Measurements from ENCODE around the gene NCK2.

The NCK2 gene

GRCh38 chr2:105796791-105797190 lies 52.1 kb downstream of the NCK2 start:
- H3K9ac ChIP-seq (ENCODE audit: low read depth, low read length, poor library complexity, severe bottlenecking), result peak overlapping the region; percentile 59
- TF ChIP-seq CTCF (conservative IDR thresholded peaks at IDR 0.05; ENCODE audit: low read length), result no peak
- no peak for TF ChIP-seq EZH2phosphoT487 (IDR thresholded peaks at IDR 0.05; ENCODE audit: borderline replicate concordance)
- H3K9me3 ChIP-seq (ENCODE audit: insufficient read depth, low read depth, low read length), result no peaks in the 10 kb centered on the region
- H2AFZ ChIP-seq (ENCODE audit: low read length), result no peak overlapping the region
- H3K79me2 ChIP-seq (ENCODE audit: insufficient read depth, low read length), result peaks cover 88% of the 10 kb centered on the region
- H3K4me3 ChIP-seq (ENCODE audit: low read length, poor library complexity, severe bottlenecking), result peak overlapping the region; percentile 21
- no peaks in the 10 kb centered on the region for H4K20me1 ChIP-seq (ENCODE audit: insufficient read depth, low read length, poor library complexity, severe bottlenecking)
- H3K4me1 ChIP-seq (ENCODE audit: insufficient read depth, low read length, poor library complexity, severe bottlenecking), result peaks cover 83% of the 10 kb centered on the region
- no peaks in the 10 kb centered on the region for H3K36me3 ChIP-seq (ENCODE audit: insufficient read depth, low read length)
- peak overlapping the region; percentile 74 for H3K4me2 ChIP-seq (ENCODE audit: low read depth, low read length, poor library complexity, severe bottlenecking)
- no peaks in the 10 kb centered on the region for H3K9me2 ChIP-seq (replicated peaks; ENCODE audit: low read depth, low read length)
- H3K27me3 ChIP-seq (ENCODE audit: insufficient read depth, low read length, poor library complexity, severe bottlenecking), result no peaks in the 10 kb centered on the region
- H3F3A ChIP-seq (ENCODE audit: low read depth), result peaks cover 12% of the 10 kb centered on the region; the same call in 1 of the 2 replicates

- Histone ChIP-seq H3K9ac (ENCODE audit: low read depth, low read length, poor library complexity, severe bottlenecking) (peak overlapping the region; percentile 59), H3K4me3 (ENCODE audit: low read length, poor library complexity, severe bottlenecking) (peak overlapping the region; percentile 21), H3K36me3 (ENCODE audit: insufficient read depth, low read length) (no peaks in the 10 kb centered on the region), H3K27me3 (ENCODE audit: insufficient read depth, low read length, poor library complexity, severe bottlenecking) (no peaks in the 10 kb centered on the region), H3K4me1 (ENCODE audit: insufficient read depth, low read length, poor library complexity, severe bottlenecking) (peaks cover 83% of the 10 kb centered on the region), H3K9me3 (ENCODE audit: insufficient read depth, low read depth, low read length) (no peaks in the 10 kb centered on the region), H3K9me2 (replicated peaks; ENCODE audit: low read depth, low read length) (no peaks in the 10 kb centered on the region), H3K4me2 (ENCODE audit: low read depth, low read length, poor library complexity, severe bottlenecking) (peak overlapping the region; percentile 74), H3K79me2 (ENCODE audit: insufficient read depth, low read length) (peaks cover 88% of the 10 kb centered on the region), H2AFZ (ENCODE audit: low read length) (no peak overlapping the region), H4K20me1 (ENCODE audit: insufficient read depth, low read length, poor library complexity, severe bottlenecking) (no peaks in the 10 kb centered on the region), H3F3A (ENCODE audit: low read depth) (peaks cover 12% of the 10 kb centered on the region; the same call in 1 of the 2 replicates)
- TF ChIP-seq EZH2phosphoT487 (IDR thresholded peaks at IDR 0.05; ENCODE audit: borderline replicate concordance), result no peak
- no peak for TF ChIP-seq CTCF (conservative IDR thresholded peaks at IDR 0.05; ENCODE audit: low read length)
These were observed 52.6 kb downstream of the NCK2 start for GRCh38 chr2:105797298-105797819.

- Histone ChIP-seq H3K4me1 (ENCODE audit: insufficient read depth, low read length, poor library complexity, severe bottlenecking) (peaks cover 82% of the 10 kb centered on the region), H2AFZ (ENCODE audit: low read length) (no peak overlapping the region), H3K27me3 (ENCODE audit: insufficient read depth, low read length, poor library complexity, severe bottlenecking) (no peaks in the 10 kb centered on the region), H3K36me3 (ENCODE audit: insufficient read depth, low read length) (no peaks in the 10 kb centered on the region), H3K79me2 (ENCODE audit: insufficient read depth, low read length) (peaks cover 87% of the 10 kb centered on the region), H3K4me2 (ENCODE audit: low read depth, low read length, poor library complexity, severe bottlenecking) (peak overlapping the region; percentile 74), H3K9ac (ENCODE audit: low read depth, low read length, poor library complexity, severe bottlenecking) (peak overlapping the region; percentile 59), H3K9me3 (ENCODE audit: insufficient read depth, low read depth, low read length) (no peaks in the 10 kb centered on the region), H3F3A (ENCODE audit: low read depth) (peaks cover 12% of the 10 kb centered on the region; the same call in 1 of the 2 replicates), H4K20me1 (ENCODE audit: insufficient read depth, low read length, poor library complexity, severe bottlenecking) (no peaks in the 10 kb centered on the region), H3K4me3 (ENCODE audit: low read length, poor library complexity, severe bottlenecking) (peak overlapping the region; percentile 29), H3K9me2 (replicated peaks; ENCODE audit: low read depth, low read length) (no peaks in the 10 kb centered on the region)
- TF ChIP-seq EZH2phosphoT487 (IDR thresholded peaks at IDR 0.05; ENCODE audit: borderline replicate concordance) (no peak), CTCF (conservative IDR thresholded peaks at IDR 0.05; ENCODE audit: low read length) (no peak)
These were observed 53.9 kb downstream of the NCK2 start for GRCh38 chr2:105798595-105798994.

Measured in Loucy (cell line).